ENCODE results near the gene TNFRSF14. TPM values are rescaled to one million over a fixed set of nuclear protein-coding genes. Genes with fewer than 3 reads are reported as not detected.

TNFRSF14 gene
- total and polyA plus RNA-seq, 7 experiments from 2014 or later = 52.5 to 253 (median 200) TPM

GRCh38 chr1:2583871-2584351 lies 27.7 kb downstream of the TNFRSF14 start:
- no peaks in the 10 kb centered on the region for H3K27me3 Mint-ChIP-seq

DNA sequence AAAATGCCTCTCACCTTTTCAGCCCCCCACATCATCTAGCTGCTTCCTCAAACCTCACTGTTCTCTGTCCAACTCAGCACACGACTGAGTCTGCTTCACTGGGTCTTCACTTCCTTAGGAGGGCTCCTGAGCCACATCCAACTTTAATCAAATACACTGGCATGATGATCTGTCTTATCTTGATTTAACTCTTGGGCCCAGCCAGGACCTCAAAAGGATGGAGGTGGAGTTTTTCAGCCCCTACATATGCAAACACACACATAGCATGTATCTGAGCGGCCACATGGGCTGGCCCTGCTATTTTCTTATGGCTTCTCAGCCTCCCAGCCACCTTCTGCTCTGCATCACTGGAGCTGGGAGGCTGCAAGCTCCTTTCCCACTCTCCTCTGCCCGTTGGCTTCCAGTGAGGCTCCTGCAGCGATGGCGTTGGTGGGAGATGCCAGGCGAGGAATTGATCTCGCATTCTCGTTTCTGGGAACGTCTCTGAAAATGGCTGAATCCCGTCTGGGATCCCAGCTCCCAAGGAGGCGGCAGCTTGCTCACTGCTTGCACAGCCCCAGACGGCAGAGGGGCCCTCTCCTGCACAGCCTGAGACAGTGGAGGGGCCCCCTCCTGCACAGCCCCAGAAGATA lies 28.6 kb downstream of the TNFRSF14 start:
- H3K4me3 Mint-ChIP-seq = peak overlapping the region; percentile 81 to 96 (median 92)
- POLR2A ChIA-PET = interaction anchor here (0.6 to 12.2 kb wide), 20 partner anchors 12 to 392 kb away, joined by 3 to 253 read pairs (median 4); partner anchors contain the start of genes FAAP20, MMEL1, MORN1 and PANK4
- intact Hi-C loops (cut with micrococcal nuclease) = loop anchor here (1.0 to 10.0 kb wide), 10 partner anchors 8 to 1317 kb away; partner anchors contain the start of genes C1orf174 (in 1 of the 2), CALML6 (in 1 of the 2), MORN1 (in 1 of the 2) and PEX10 (in 1 of the 2)
- Histone ChIP-seq H3K9me3 (ENCODE audit: control insufficient read depth in 2 of 3, low read length in 3 of 3) (no peaks in the 10 kb centered on the region), H3K4me3 (ENCODE audit: low read length) (peak overlapping the region; percentile 78), H3K27me3 (ENCODE audit: control insufficient read depth in 2 of 2, insufficient read depth in 2 of 2, low read length in 2 of 2) (no peaks in the 10 kb centered on the region), H3K4me1 (ENCODE audit: control insufficient read depth in 2 of 2, insufficient read depth in 2 of 2, low read length in 2 of 2) (peaks cover 27 to 39% of the 10 kb centered on the region in 2 donors), H3K36me3 (ENCODE audit: control insufficient read depth in 2 of 3, insufficient read depth in 3 of 3, low read length in 3 of 3) (peaks cover 0 to 14% (median 0%) of the 10 kb centered on the region in 3 experiments), H3K27ac (ENCODE audit: low read depth, low read length) (peak overlapping the region; percentile 87)
- no peak for ATAC-seq
- H3K36me3 Mint-ChIP-seq = peaks cover 0 to 16% (median 0%) of the 10 kb centered on the region in 5 donors
- CTCF ChIA-PET = interaction anchor here (0.7 to 3.8 kb wide), 6 partner anchors 20 to 382 kb away, joined by 3 to 28 read pairs (median 4); partner anchors contain the start of genes PANK4 and TNFRSF14
- peaks cover 0 to 3% (median 0%) of the 10 kb centered on the region in 11 donors for H3K9me3 Mint-ChIP-seq
- DNase-seq = peak in 2 of 9 donors; percentile 10 to 14
- H3K27me3 Mint-ChIP-seq = no peaks in the 10 kb centered on the region
- H3K27ac Mint-ChIP-seq = peak overlapping the region; percentile 87 to 99 (median 95)
- H3K4me1 Mint-ChIP-seq = peaks cover 31 to 58% (median 47%) of the 10 kb centered on the region in 7 donors

More at GRCh38 chr1:2583871-2584351, 27.7 kb downstream of the TNFRSF14 start:
- ChIA-PET CTCF (interaction anchor here (1.0 to 2.3 kb wide), 3 partner anchors 28 to 62 kb away, joined by 3 to 28 read pairs (median 3); partner anchors contain the start of gene TNFRSF14), POLR2A (interaction anchor here (0.6 to 12.2 kb wide), 12 partner anchors 11 to 389 kb away, joined by 3 to 253 read pairs (median 12); partner anchors contain the start of genes FAAP20, PANK4 and TNFRSF14)
- Mint-ChIP-seq H3K27ac (peak overlapping the region; percentile 87 to 99 (median 95)), H3K36me3 (peaks cover 0 to 20% (median 1%) of the 10 kb centered on the region in 5 donors), H3K4me1 (peaks cover 34 to 67% (median 54%) of the 10 kb centered on the region in 7 donors), H3K4me3 (peak overlapping the region; percentile 81 to 96 (median 92)), H3K9me3 (peaks cover 0 to 3% (median 0%) of the 10 kb centered on the region in 11 donors)
- ATAC-seq = peak; percentile 10
- Histone ChIP-seq H3K4me3 (ENCODE audit: low read length) (no peak overlapping the region), H3K36me3 (ENCODE audit: control insufficient read depth in 2 of 3, insufficient read depth in 3 of 3, low read length in 3 of 3) (peaks cover 0 to 5% (median 0%) of the 10 kb centered on the region in 3 experiments), H3K27ac (ENCODE audit: low read depth, low read length) (peak overlapping the region; percentile 87), H3K9me3 (ENCODE audit: control insufficient read depth in 2 of 3, low read length in 3 of 3) (no peaks in the 10 kb centered on the region), H3K27me3 (ENCODE audit: control insufficient read depth in 2 of 2, insufficient read depth in 2 of 2, low read length in 2 of 2) (no peaks in the 10 kb centered on the region), H3K4me1 (ENCODE audit: control insufficient read depth in 2 of 2, insufficient read depth in 2 of 2, low read length in 2 of 2) (peaks cover 29 to 46% of the 10 kb centered on the region in 2 donors)
- DNase-seq = peak in 6 of 9 donors; percentile 62 to 80 (median 72)
- intact Hi-C loops (cut with micrococcal nuclease) = loop anchor here in 1 of 2 donors (10.0 kb wide), 2 partner anchors 449 to 669 kb away; partner anchors contain the start of genes CALML6 and TMEM52

DNA sequence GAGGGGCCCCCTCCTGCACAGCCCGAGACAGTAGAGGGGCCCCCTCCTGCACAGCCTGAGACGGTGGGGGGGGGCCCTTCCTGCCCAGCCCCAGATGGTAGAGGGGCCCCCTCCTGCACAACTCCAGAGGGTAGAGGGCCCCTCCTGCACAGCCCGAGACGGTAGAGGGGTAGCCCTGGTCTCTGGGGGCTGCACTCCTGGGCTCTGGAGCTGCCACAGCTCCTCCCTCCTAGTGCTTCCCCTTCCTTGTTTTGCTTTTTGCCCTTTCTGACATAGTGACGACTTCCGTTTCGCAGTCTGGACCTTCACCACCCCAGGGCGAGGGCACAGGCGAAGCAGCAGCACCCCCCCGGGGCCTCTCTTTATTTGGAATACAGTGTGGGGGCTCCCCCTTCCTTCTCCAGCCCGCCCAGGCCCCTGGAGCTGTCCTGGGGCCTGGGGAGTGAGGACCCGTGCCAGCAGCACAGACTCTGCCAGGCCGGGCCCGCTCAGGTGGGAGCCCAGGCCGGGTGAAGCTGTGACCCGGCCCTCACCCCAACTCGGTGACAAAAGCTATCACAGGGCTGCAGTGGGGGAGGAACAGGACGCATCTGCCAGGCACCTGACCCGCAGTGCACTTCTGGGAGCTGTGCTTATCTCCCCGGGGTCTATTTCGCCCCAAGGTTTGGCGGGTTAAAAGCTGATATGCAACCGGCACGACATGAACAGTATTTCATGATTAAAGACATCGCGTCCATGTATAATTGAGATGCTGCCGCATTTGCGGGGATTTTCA lies 29.3 kb downstream of the TNFRSF14 start:
- Mint-ChIP-seq H3K9me3 (peaks cover 0 to 3% (median 0%) of the 10 kb centered on the region in 11 donors), H3K4me3 (peak overlapping the region; percentile 81 to 96 (median 92)), H3K27me3 (no peaks in the 10 kb centered on the region), H3K36me3 (peaks cover 0 to 15% (median 0%) of the 10 kb centered on the region in 5 donors), H3K4me1 (peaks cover 28 to 53% (median 44%) of the 10 kb centered on the region in 7 donors), H3K27ac (peak overlapping the region; percentile 87 to 99 (median 95))
- H3K9me3 ChIP-seq (ENCODE audit: control insufficient read depth in 2 of 3, low read length in 3 of 3) = no peaks in the 10 kb centered on the region
- H3K4me3 ChIP-seq (ENCODE audit: low read length) = peak overlapping the region; percentile 78
- ChIA-PET CTCF (interaction anchor here (0.7 to 3.8 kb wide), 8 partner anchors 21 to 383 kb away, joined by 3 to 28 read pairs (median 4); partner anchors contain the start of genes PANK4 and TNFRSF14), POLR2A (interaction anchor here (0.6 to 12.2 kb wide), 23 partner anchors 7 to 447 kb away, joined by 3 to 253 read pairs (median 4); partner anchors contain the start of genes FAAP20, MMEL1, MORN1 and PANK4)
- DNase-seq = peak; percentile 60 to 83 (median 79)
- no peaks in the 10 kb centered on the region for H3K27me3 ChIP-seq (ENCODE audit: control insufficient read depth in 2 of 2, insufficient read depth in 2 of 2, low read length in 2 of 2)
- H3K27ac ChIP-seq (ENCODE audit: low read depth, low read length) = peak overlapping the region; percentile 87
- intact Hi-C loops (cut with micrococcal nuclease) = loop anchor here (1.0 to 10.0 kb wide), 18 partner anchors 7 to 1317 kb away; partner anchors contain the start of genes MORN1 (in 2 of the 2), PANK4 (in 2 of the 2), RER1 (in 2 of the 2) and C1orf174 (in 1 of the 2)
- ATAC-seq = peak; percentile 58
- H3K4me1 ChIP-seq (ENCODE audit: control insufficient read depth in 2 of 2, insufficient read depth in 2 of 2, low read length in 2 of 2) = peaks cover 27 to 35% of the 10 kb centered on the region in 2 donors
- peaks cover 0 to 16% (median 0%) of the 10 kb centered on the region in 3 experiments for H3K36me3 ChIP-seq (ENCODE audit: control insufficient read depth in 2 of 3, insufficient read depth in 3 of 3, low read length in 3 of 3)

- no peaks in the 10 kb centered on the region for H3K27me3 ChIP-seq (ENCODE audit: control insufficient read depth in 2 of 2, insufficient read depth in 2 of 2, low read length in 2 of 2)
- Mint-ChIP-seq H3K36me3 (peaks cover 0 to 12% (median 0%) of the 10 kb centered on the region in 5 donors), H3K27ac (peak within 1 kb of the TSS; percentile 87 to 99 (median 96)), H3K9me3 (peaks cover 0 to 3% (median 0%) of the 10 kb centered on the region in 11 donors), H3K27me3 (no peaks in the 10 kb centered on the region), H3K4me1 (peaks cover 24 to 45% (median 38%) of the 10 kb centered on the region in 7 donors), H3K4me3 (peak within 1 kb of the TSS; percentile 81 to 96 (median 92))
- H3K9me3 ChIP-seq (ENCODE audit: control insufficient read depth in 2 of 3, low read length in 3 of 3) = no peaks in the 10 kb centered on the region
- ChIA-PET CTCF (interaction anchor here (1.0 to 3.8 kb wide), 5 partner anchors 24 to 63 kb away, joined by 3 to 28 read pairs (median 4); partner anchors contain the start of gene TNFRSF14), POLR2A (interaction anchor here (0.6 to 12.2 kb wide), 18 partner anchors 8 to 447 kb away, joined by 3 to 253 read pairs (median 6); partner anchors contain the start of genes FAAP20, MORN1, PANK4 and PEX10)
- peaks cover 27 to 30% of the 10 kb centered on the region in 2 donors for H3K4me1 ChIP-seq (ENCODE audit: control insufficient read depth in 2 of 2, insufficient read depth in 2 of 2, low read length in 2 of 2)
- DNase-seq (peak; percentile 90 to 100 (median 96)), ATAC-seq (peak; percentile 86)
- peak within 1 kb of the TSS; percentile 87 for H3K27ac ChIP-seq (ENCODE audit: low read depth, low read length)
- H3K4me3 ChIP-seq (ENCODE audit: low read length) = peak within 1 kb of the TSS; percentile 78
- peaks cover 0 to 16% (median 0%) of the 10 kb centered on the region in 3 experiments for H3K36me3 ChIP-seq (ENCODE audit: control insufficient read depth in 2 of 3, insufficient read depth in 3 of 3, low read length in 3 of 3)
- intact Hi-C loops (cut with micrococcal nuclease) = loop anchor here (1.0 to 10.0 kb wide), 12 partner anchors 8 to 1316 kb away; partner anchors contain the start of genes PANK4 (in 2 of the 2), C1orf174 (in 1 of the 2), CALML6 (in 1 of the 2) and FAAP20 (in 1 of the 2)
Observed at GRCh38 chr1:2586154-2587070, 30.2 kb downstream of the TNFRSF14 start, which contains the start of gene PRXL2B. TSS of gene PRXL2B (plus strand) at chr1:2586777. CDS start at chr1:2586886, 109 bp downstream.
